Stimulated activated CD4-positive, alpha-beta T cell treated with anti-CD3 and anti-CD28 coated beads, Interleukin-1b, Interleukin-23, amount 100 ng/mL, for 48 hours (primary cell): Measurements from ENCODE around the gene AHCYL1.
A peak's percentile ranks its signal among the peaks of the same experiment; 100 is the strongest.
"Not testable (repeated sequence)": the region's sequence is repeated elsewhere in the genome, so short reads cannot be mapped to it uniquely, and the experiment has no call there.

Source experiments
- DNase-seq: peaks from one replicate; pipeline ENCODE4 v3.0.0-alpha.2; 2020

AHCYL1 gene

DNA sequence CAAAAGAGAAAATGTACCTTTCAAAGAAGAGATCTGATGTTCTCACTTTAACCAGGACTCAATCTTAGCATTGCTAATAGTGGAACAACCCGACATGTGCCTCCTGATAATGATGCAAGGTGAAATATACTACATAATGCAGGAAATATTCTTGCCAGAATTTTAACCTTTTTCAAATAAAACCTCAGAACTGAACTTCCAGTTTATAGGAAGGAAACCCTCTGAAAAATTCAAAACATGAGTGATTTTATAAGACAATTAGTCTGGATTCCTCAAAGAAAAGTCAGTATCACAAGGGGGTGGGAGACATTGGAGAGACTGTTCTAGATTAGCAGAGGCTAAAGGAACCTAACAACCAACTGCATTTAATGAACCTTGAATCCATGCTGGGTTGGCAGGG is 18.1 kb downstream of the AHCYL1 start:
- no peak for DNase-seq

DNA sequence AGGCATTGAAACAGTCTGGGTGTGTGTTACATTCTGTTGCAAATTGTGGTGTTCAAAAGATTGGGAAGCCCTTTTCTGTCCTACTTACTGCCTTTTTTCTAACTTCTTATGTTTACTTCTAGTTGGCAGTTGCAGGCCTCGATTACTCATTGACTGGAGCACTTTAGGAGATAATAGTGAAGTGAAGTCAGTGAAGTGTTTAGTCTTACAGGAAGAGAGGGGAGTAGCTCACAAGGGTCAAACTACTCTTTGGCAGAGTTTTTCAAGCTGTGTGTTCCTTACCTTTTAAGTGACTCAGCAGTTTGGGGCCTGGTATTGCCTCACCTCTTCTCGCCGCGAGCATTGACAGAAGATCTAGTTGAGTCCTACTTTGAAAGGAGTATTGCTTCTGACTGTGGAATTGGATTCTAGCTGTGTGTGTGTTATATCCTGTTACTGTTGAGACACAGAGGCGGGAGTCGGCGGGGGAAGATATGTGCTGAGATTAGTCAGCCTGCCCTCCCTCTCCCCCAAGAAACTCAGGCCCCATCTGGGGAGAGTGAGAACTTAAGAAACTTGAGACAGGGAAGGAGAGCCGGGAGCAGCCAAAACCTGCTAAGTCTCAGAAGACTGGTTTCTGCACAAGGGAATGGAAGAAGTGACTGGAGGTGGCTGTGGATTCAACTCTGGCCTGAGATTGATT is 19.3 kb downstream of the AHCYL1 start:
- DNase-seq, result peak; percentile 63

DNA sequence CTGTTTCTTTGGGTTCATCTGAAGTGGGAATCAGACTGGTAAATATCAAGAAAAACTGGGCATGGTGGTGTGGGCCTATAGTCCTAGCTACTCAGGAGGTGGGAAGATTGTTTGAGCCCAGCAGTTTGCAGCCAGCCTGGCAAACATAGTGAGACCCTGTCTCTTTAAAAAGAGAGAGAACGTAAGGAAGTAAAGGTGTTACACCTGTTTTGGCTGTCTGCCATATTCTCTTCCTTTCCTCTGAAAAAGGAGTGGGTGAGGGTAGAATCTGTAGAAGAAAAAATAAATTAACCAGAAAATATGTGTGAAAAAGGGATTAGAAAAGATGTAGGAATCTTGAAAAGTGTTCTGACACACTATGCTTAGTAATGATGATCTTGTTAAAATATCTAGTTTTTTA is 20.0 kb downstream of the AHCYL1 start:
- no peak for DNase-seq

DNA sequence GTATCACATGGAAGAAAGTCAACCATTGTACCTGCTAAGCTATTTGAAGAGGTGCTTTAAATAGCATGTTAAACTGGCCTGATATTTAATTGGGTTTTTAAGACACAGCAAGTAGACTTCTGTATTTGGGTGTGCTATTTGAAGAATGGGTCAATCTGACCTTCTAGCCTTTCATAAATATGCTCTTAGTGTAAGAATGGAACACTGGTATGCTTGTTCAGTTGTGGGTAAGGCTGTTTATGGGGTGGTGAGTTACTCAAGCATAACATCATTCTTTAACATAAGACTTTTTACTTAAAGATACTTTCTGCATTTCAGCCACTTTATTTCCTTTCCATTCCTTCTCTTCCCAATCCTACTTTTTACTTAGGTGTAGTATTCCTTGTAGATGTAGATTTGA is 21.4 kb downstream of the AHCYL1 start:
- no peak for DNase-seq

- DNase-seq, result no peak
These were observed 22.0 kb downstream of the AHCYL1 start for GRCh38 chr1:110006516-110006915.

DNA sequence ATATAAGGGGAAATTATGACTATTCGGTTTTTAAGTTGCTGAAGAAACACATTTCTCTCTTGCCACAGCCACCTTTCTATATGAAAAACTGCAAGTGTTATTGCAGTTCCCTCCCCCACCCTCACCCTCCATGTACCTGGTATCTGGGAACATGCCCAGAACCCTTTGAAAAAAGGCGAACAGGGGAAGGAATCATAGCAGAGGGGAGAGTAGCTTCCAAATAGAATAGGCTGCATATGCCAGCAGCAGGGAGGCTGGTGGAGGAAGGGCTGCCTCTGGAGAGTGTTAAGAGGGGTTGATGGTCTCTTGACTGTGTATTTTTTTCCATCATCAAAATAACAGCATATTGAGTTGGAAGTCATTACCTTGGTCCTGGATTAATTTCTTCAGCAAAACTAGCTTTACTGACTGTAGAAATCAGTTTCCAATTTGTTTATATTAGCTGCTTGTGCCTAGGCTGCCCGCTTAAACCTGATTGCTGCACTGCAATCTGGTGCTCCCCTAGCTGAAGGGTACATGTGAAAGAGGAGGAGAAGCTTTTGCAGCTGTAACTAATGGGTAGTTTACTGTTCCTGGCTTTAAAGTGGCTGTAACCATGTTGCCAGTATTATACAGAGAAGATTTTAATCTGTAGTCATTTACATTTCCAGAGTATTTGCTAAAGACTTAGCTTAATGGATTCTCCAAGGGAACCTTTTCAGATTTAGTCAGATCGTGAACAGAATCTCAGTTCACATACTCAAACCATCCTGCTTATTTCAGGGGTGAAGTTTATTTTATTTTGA is 22.7 kb downstream of the AHCYL1 start:
- DNase-seq, result no peak

- no peak for DNase-seq
These were observed 24.5 kb downstream of the AHCYL1 start for GRCh38 chr1:110008971-110009565.

DNA sequence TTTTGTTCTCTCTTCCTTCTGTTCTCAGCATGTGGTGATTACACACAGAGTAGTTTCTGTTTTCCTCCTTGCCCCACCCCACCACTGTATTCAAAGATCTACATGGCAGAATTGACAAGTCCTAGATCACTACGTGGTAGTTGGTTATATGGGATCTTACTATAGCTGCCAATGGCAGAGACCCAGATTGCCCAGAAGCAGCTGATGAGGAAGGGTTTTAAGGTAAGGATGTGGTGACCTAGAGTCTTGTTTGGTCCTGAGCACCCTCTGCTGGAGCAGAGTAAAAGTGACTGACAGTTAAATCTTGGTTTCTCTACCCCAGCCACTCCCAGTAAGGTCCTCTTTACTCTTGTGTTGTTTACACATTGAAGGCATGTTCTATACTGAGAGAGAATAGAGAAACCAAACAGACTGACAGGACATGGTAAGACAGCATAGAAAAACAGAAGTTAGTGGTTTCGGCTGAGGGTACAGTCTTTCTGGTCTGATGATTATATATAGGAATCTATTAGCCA is 27.0 kb downstream of the AHCYL1 start:
- no peak for DNase-seq

- no peak for DNase-seq
These were observed 27.7 kb downstream of the AHCYL1 start for GRCh38 chr1:110012100-110012780.

- no peak for DNase-seq
These were observed 33.2 kb downstream of the AHCYL1 start for GRCh38 chr1:110017792-110018191.

DNA sequence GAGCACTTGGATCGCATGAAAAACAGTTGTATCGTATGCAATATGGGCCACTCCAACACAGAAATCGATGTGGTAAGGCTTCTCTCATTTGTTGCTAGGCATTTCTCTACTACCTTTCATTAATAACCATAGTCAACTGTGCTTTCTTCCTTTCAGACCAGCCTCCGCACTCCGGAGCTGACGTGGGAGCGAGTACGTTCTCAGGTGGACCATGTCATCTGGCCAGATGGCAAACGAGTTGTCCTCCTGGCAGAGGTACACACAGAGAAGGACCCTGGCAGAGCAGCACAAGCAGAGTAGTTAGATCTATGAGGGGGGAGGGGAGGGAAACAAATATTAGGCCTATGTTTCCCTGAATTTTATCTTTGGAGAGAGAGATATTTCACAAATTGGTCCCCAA is 33.8 kb downstream of the AHCYL1 start:
- DNase-seq, result no peak

- no peak for DNase-seq
These were observed 35.2 kb downstream of the AHCYL1 start for GRCh38 chr1:110019770-110020169.

DNA sequence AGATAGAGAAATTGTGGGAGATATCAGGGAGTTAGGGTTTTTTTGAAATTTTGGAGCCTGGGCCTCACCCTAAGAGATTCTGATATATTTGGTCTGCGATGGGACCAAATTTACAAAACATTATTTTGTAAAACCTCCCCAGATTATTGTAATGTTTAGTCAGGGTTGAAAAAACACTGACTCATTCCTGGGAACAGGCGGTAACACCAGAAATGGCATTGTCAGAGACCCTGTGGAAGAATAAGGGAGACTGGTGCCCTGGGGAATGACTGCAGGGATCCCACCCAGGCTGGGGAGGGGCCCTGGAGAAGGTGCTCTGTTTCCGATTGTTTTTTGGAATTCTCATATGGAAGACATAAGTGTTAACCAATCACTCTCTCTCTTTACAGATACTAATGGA is 36.7 kb downstream of the AHCYL1 start:
- no peak for DNase-seq

- no peak for DNase-seq
These were observed 40.0 kb downstream of the AHCYL1 start for GRCh38 chr1:110024613-110025012.

DNA sequence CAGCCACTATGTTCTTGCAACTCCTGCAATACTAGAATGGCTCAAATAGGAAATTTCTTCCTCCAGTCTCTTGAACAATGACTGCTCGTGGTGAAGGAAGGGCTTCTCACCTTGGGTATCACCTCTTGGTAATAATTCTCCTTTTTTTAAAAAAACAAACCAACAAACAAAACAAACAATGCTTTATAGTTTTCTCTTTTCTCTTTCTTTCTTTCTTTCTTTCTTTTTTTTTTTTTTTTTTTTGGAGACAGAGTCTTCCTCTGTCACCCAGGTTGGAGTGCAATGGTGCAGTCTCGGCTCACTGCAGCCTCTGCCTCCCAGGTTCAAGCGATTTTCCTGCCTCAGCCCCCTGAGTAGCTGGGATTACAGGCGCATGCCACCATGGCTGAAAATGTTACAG is 46.1 kb downstream of the AHCYL1 start:
- not testable (repeated sequence) for DNase-seq

DNA sequence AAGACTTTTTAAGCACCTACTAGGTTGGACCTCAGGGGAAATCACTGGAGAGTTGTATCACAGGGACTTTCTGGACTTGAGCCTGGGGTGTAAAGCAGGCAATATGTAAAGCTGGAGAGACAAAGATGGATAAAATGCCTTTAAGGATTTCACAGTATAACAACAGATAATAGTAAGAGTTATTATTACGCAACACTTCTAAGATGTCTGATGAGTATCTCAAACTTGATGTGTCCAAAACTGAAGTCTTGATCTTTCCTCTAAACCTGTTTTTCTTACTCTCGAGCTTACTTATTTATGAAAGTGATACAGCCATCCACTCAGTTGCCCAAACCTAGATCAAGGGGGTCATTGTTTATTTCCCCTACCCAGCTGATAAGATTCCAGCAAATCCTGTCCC is 47.8 kb downstream of the AHCYL1 start:
- no peak for DNase-seq

GRCh38 chr1:110033421-110033820 is 48.9 kb downstream of the AHCYL1 start:
- no peak for DNase-seq

DNA sequence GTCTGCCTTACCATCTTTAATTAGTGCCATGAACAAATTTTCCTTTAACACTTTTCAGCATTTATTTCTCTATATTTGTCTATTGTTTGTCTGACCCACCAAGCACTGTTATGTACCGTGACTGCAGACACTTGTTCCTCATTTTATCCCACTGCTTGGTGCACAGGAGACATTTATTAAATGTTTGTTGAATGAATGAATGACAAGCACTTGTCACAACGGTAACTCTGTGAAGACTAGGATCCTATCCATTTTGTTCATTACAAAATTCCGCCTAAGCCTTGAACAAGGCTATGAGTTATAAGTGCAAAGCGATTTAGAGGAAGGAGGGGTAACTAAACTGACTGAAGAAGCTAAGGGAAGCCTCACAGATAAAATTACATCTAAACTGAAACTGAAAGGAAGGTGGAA is 49.5 kb downstream of the AHCYL1 start:
- DNase-seq, result no peak

DNA sequence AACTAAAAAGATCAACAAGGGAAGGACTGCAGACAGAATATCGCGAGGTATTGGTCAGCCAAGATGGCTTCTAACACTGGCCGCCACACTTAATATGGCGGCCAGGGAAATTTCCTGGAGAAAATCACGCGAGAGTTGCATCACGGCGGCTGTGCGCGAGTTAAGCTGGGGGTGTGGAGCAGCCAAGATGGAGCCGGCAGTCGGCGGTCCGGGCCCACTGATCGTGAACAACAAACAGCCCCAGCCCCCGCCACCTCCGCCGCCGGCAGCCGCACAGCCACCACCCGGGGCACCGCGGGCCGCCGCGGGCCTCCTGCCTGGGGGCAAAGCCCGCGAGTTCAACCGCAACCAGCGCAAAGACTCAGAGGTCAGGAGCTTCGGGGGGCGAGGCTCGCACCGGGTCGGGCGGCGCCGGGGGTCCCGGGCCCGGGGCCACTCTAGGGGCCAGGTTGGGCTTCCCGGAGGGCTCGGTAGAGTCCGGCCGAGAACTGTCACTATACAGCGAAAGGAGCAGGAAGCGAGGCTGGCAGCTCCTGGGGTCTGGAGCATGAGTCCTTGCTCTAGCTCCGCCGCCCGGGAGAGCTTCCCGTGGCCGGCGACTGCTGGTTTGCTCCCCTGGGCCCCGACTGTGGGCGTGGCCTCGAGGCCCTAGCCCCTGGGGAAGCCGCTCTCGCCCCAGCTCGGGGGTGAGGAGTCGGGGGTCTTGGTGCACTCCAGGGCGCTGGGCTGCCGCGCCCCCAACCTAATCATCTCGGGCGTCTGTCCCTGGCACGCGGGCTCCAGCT is 50.1 kb downstream of the AHCYL1 start, which contains the start of gene STRIP1:
STRIP1 (plus strand) TSS at position 174 of the 785 bp plus-strand sequence; CDS start at position 188, 14 bp downstream.
- DNase-seq, result peak; percentile 93

- no peak for DNase-seq
These were observed 50.7 kb downstream of the AHCYL1 start for GRCh38 chr1:110035236-110035752.

DNA sequence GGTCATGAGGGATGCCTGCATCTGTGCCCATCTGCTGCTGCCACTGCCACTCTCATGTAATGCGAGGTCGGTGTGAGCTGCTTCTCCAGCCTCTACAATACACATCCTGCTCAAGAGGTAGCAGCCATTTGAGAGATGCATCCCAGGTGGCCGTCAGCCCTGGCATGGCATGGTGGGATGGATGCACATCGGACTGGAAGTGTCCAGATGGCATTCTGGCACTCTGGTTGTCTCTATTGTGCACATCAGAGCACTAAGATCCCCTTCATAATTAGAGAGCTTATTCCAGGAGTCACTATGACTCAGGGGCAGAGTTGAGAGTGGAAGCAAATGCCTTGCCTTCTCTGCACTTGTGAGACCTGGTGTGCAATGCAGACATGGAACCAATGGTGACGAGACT is 53.7 kb downstream of the AHCYL1 start:
- no peak for DNase-seq

DNA sequence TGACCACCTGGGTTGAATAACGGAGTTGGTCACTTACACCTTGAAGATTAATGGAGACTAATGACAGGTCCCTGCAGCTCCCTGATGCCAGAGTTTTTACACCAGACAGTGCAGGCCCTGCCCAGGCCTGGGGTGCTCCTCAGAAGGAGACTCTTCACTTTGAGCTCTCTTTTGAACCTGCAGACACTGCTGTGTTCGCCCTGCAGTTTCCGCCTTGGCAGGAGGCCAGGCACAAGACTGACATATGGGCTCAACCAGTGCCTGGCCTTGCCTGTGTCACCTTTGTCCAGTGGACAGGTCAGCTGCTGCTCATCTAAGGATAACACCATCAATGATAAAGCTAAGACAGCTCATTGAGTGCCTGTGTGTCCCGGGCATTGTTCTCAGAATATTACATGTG is 55.1 kb downstream of the AHCYL1 start:
- no peak for DNase-seq
